ENCODE measurements around the gene CD84. TPM values are rescaled to one million over a fixed set of nuclear protein-coding genes. Genes with fewer than 3 reads are reported as not detected.

Gene CD84
- total and polyA plus RNA-seq, 3 donors from 2014 or later, result 6.4 to 7.7 (median 6.9) TPM

- H3K4me1 ChIP-seq, result no peaks in the 10 kb centered on the region
- no peak for DNase-seq
- intact Hi-C loops (cut with DNase I; ENCODE audit: low total_unique reads), result no loop called here
- no peaks in the 10 kb centered on the region for H3K9me3 ChIP-seq
- WGBS, 2 donors, result 94% methylated on average over 2 of the region's 2 CpGs; no CpG with 5 or more reads in 1 of the 2 donors
- H3K27ac ChIP-seq, result no peak overlapping the region
- TF ChIP-seq CTCF (IDR thresholded peaks at IDR 0.05) (no peak), POLR2A (IDR thresholded peaks at IDR 0.05) (no peak)
- H3K27me3 ChIP-seq, result no peaks in the 10 kb centered on the region
- no peaks in the 10 kb centered on the region for H3K36me3 ChIP-seq (ENCODE audit: low read depth, missing control alignments)
- H3K4me3 ChIP-seq, result no peak overlapping the region
These were observed 25.9 kb upstream of the CD84 start for GRCh38 chr1:160605205-160605604.

GRCh38 chr1:160597705-160598104 is 18.4 kb upstream of the CD84 start:
- TF ChIP-seq CTCF (IDR thresholded peaks at IDR 0.05) (no peak), POLR2A (IDR thresholded peaks at IDR 0.05) (no peak)
- H3K27me3 ChIP-seq, result no peaks in the 10 kb centered on the region
- H3K9me3 ChIP-seq, result no peaks in the 10 kb centered on the region
- no peak overlapping the region for H3K27ac ChIP-seq
- no peaks in the 10 kb centered on the region for H3K4me1 ChIP-seq
- intact Hi-C loops (cut with DNase I; ENCODE audit: low total_unique reads), result no loop called here
- no peak overlapping the region for H3K4me3 ChIP-seq
- DNase-seq, result no peak
- H3K36me3 ChIP-seq (ENCODE audit: low read depth, missing control alignments), result no peaks in the 10 kb centered on the region
- whole genome bisulfite sequencing, 2 donors, result 78 to 87% methylated on average over 2 of the region's 2 CpGs

GRCh38 chr1:160597051-160597450 is 17.8 kb upstream of the CD84 start:
- DNase-seq, result no peak
- TF ChIP-seq CTCF (IDR thresholded peaks at IDR 0.05) (no peak), POLR2A (IDR thresholded peaks at IDR 0.05) (no peak)
- 84 to 88% methylated on average over 1 of the region's 1 CpG for WGBS, 2 donors
- Histone ChIP-seq H3K27ac (no peak overlapping the region), H3K27me3 (no peaks in the 10 kb centered on the region), H3K4me3 (no peak overlapping the region), H3K4me1 (no peaks in the 10 kb centered on the region), H3K9me3 (no peaks in the 10 kb centered on the region), H3K36me3 (ENCODE audit: low read depth, missing control alignments) (no peaks in the 10 kb centered on the region)
- intact Hi-C loops (cut with DNase I; ENCODE audit: low total_unique reads), result no loop called here

GRCh38 chr1:160590488-160590887 is 11.2 kb upstream of the CD84 start:
- intact Hi-C loops (cut with DNase I; ENCODE audit: low total_unique reads), result no loop called here
- no peak overlapping the region for H3K27ac ChIP-seq
- H3K4me1 ChIP-seq, result no peaks in the 10 kb centered on the region
- 92 to 97% methylated on average over 1 of the region's 1 CpG for WGBS, 2 donors
- TF ChIP-seq CTCF (IDR thresholded peaks at IDR 0.05) (no peak), POLR2A (IDR thresholded peaks at IDR 0.05) (no peak)
- H3K4me3 ChIP-seq, result no peak overlapping the region
- H3K27me3 ChIP-seq, result no peaks in the 10 kb centered on the region
- H3K36me3 ChIP-seq (ENCODE audit: low read depth, missing control alignments), result no peaks in the 10 kb centered on the region
- no peak for DNase-seq
- H3K9me3 ChIP-seq, result no peaks in the 10 kb centered on the region

- H3K4me3 ChIP-seq, result no peak overlapping the region
- H3K27ac ChIP-seq, result no peak overlapping the region
- H3K27me3 ChIP-seq, result no peaks in the 10 kb centered on the region
- no peaks in the 10 kb centered on the region for H3K4me1 ChIP-seq
- DNase-seq, result no peak
- intact Hi-C loops (cut with DNase I; ENCODE audit: low total_unique reads), result no loop called here
- no peaks in the 10 kb centered on the region for H3K36me3 ChIP-seq (ENCODE audit: low read depth, missing control alignments)
- WGBS, 2 donors, result 78 to 81% methylated on average over 6 of the region's 6 CpGs
- no peaks in the 10 kb centered on the region for H3K9me3 ChIP-seq
- TF ChIP-seq CTCF (IDR thresholded peaks at IDR 0.05) (no peak), POLR2A (IDR thresholded peaks at IDR 0.05) (no peak)
These were observed 9.2 kb upstream of the CD84 start for GRCh38 chr1:160588468-160588867.
